Heart left ventricle (tissue), 16 donors: ENCODE measurements around the gene TCAF1. TPM values are rescaled to one million over a fixed set of nuclear protein-coding genes. Genes with fewer than 3 reads are reported as not detected.
A peak's percentile ranks its signal among the peaks of the same experiment; 100 is the strongest.

Experiments
- ATAC-seq, 4 donors: fragments of 200-7000 bp; cut with Tn5 transposase; one replicate each; pipeline ENCODE4 v1.9.1; 2020 to 2022; ENCODE audit warnings: moderate library complexity in 4 of 4, mild to moderate bottlenecking in 3 of 4, moderate number of reproducible peaks in 1 of 4
- DNase-seq, 5 donors: peaks; one replicate each; pipeline ENCODE4 v3.0.0-alpha.2; 2020
- H3K27ac ChIP-seq, 12 donors: fragments of 200-600 bp; sonication (generic) in 4 of 12; one replicate each; pipeline versions ENCODE4 v1.5.0 to v1.8.0; 2016 to 2022; ENCODE audit warnings: mild to moderate bottlenecking in 2 of 12
- H3K27me3 ChIP-seq, 9 donors: fragments of 200-600 bp; sonication (generic) in 2 of 9; one replicate each; pipeline versions ENCODE4 v1.5.1 to v1.8.0; 2016 to 2022; ENCODE audit warnings: mild to moderate bottlenecking in 3 of 9
- H3K36me3 ChIP-seq, 9 donors: fragments of 200-600 bp; sonication (generic) in 2 of 9; one replicate each; pipeline versions ENCODE4 v1.5.0 to v1.8.0; 2018 to 2022; ENCODE audit warnings: mild to moderate bottlenecking in 2 of 9
- H3K4me1 ChIP-seq, 12 donors: fragments of 200-600 bp; sonication (generic) in 4 of 12; one replicate each; pipeline versions ENCODE4 v1.5.0 to v1.8.0; 2016 to 2022; ENCODE audit warnings: mild to moderate bottlenecking in 3 of 12
- H3K4me3 ChIP-seq, 12 donors: fragments of 200-600 bp; sonication (generic) in 4 of 12; one replicate each; pipeline versions ENCODE4 v1.5.0 to v1.8.0; 2017 to 2022; ENCODE audit warnings: mild to moderate bottlenecking in 9 of 12, moderate library complexity in 4 of 12
- H3K9me3 ChIP-seq, 12 donors: fragments of 200-600 bp; sonication (generic) in 4 of 12; one replicate each; pipeline versions ENCODE4 v1.5.0 to v1.8.0; 2016 to 2022; ENCODE audit warnings: mild to moderate bottlenecking in 1 of 12
- POLR2A ChIP-seq, 2 donors: fragments of 450-650 bp; IDR thresholded peaks; one replicate each; pipeline ENCODE4 v1.6.1; 2017; ENCODE audit warnings: antibody characterized with exemption in 2 of 2, mild to moderate bottlenecking in 2 of 2, moderate library complexity in 2 of 2
- WGBS, 4 donors: extraction: QIAGEN DNeasy Blood & Tissue Kit in 2 of 4; methylation state at CpG; one replicate each; pipeline versions ENCODE4 v1.1.5 to v1.1.7; 2013 to 2018; 5-methylcytosine and 5-hydroxymethylcytosine counted together
- intact Hi-C, 10 donors: fragments of 100-400 bp; cut with DNase I; formaldehyde crosslinking; loops; one replicate each; pipeline versions ENCODE4 v1.11.1 to v1.14.2; 2022
- long read RNA-seq, 3 donors: library from polyadenylated mRNA; unstranded; transcript quantifications; one replicate each; pipeline ENCODE4 v2.0.0, GENCODE V29; 2020 to 2021
- polyA plus RNA-seq, 2 donors: library from polyadenylated mRNA; stranded (reverse); fragments of 200-250 nt; gene quantifications; one replicate each; pipeline ENCODE4 v1.2.3, GENCODE V29; 2013
- total RNA-seq, 9 donors: library from RNA; depleted of rRNA in 2 of 9; stranded (reverse); fragments of >200 nt in 2 of 9; fragmentation: NEBNext Ultra II Directional in 3 of 9; extraction: Animal tissue kit (Norgen Biotek cat#: 25700) in 3 of 9; gene quantifications; one replicate each; pipeline versions ENCODE4 v1.1.0 to v1.2.4, GENCODE V29; 2016 to 2023
- TF ChIP-seq, protein P1 (sequence below), 12 donors: fragments of 200-600 bp; sonication (generic) in 4 of 12; IDR thresholded peaks; one replicate each; pipeline versions ENCODE4 v1.5.0 to v1.8.0; 2018 to 2022; ENCODE audit warnings: antibody characterized with exemption in 12 of 12, mild to moderate bottlenecking in 5 of 12
- donor health status: ischemic (EF 13 %, LVEDD 7.1; RV severe dilation, severe dysfunction).
- donor health status: healthy with polysubstance abuse.
- donor health status: DM: no; HTN: yes; CAD: no.
- donor health status: DM: no; HTN: no; CAD: no.
- donor health status: ischemic (EF 25% LVEDD 6.9; RV normal size, moderate dysfunction).
- donor health status: ischemic (EF 25% LVEDD 5.7; RV mildly dilated, moderate dysfunction).
- donor health status: healthy.
- donor health status: DM: yes; HTN: yes; CAD: no.
- donor health status: ischemic (EF 35%, LVEDD 5.7; RV mildly dilated, moderate dysfunction).
- donor health status: nonischemic (EF 11% LVEDD 7.7; RV severe dilation, severe dysfunction).
- donor health status: DM: yes; HTN: yes; CAD: no.
- donor health status: PGD.
- donor health status: ischemic (EF 29% LVEDD 5.4; RV normal size, mild dysfunction).
- donor health status: nonischemic (EF 23%, LVEDD 6.1; RV moderate dilation, normal function).

Gene TCAF1
- total RNA-seq (10 to 100 TPM; 31.4 to 71.1 (median 58.0) TPM), polyA plus RNA-seq (10 to 100 TPM; 16.9 to 17.6 TPM)
- long read RNA-seq, donor 1, full-length matches to known transcripts: 5 of 39 reads
- long read RNA-seq, donor 1, partial matches to known transcripts: 13 of 39 reads
- long read RNA-seq, donor 1, other reads (novel, unspliced or antisense): 21 of 39 reads
- long read RNA-seq, donor 2, full-length matches to known transcripts: 38 of 226 reads
- long read RNA-seq, donor 2, partial matches to known transcripts: 78 of 226 reads
- long read RNA-seq, donor 2, other reads (novel, unspliced or antisense): 110 of 226 reads
- long read RNA-seq, donor 3, full-length matches to known transcripts: 7 of 33 reads
- long read RNA-seq, donor 3, partial matches to known transcripts: 15 of 33 reads
- long read RNA-seq, donor 3, other reads (novel, unspliced or antisense): 11 of 33 reads

- Histone ChIP-seq H3K27ac (peak within 1 kb of the TSS; percentile 86 to 98 (median 96)), H3K4me1 (peaks cover 0 to 41% (median 22%) of the 10 kb centered on the region in 12 donors), H3K36me3 (no peaks in the 10 kb centered on the region), H3K4me3 (peak within 1 kb of the TSS; percentile 62 to 99 (median 89)), H3K27me3 (no peaks in the 10 kb centered on the region), H3K9me3 (peaks cover 0 to 6% (median 0%) of the 10 kb centered on the region in 12 donors)
- intact Hi-C loops: loop anchor here in 4 of 10 donors (1.0 to 10.0 kb wide), 5 partner anchors 19 to 517 kb away; partner anchors contain the start of gene ZYX (in 1 of the 4)
- peak in 1 of 2 donors; percentile 81 for TF ChIP-seq POLR2A (IDR thresholded peaks at IDR 0.05)
- TF ChIP-seq, protein P1, sequence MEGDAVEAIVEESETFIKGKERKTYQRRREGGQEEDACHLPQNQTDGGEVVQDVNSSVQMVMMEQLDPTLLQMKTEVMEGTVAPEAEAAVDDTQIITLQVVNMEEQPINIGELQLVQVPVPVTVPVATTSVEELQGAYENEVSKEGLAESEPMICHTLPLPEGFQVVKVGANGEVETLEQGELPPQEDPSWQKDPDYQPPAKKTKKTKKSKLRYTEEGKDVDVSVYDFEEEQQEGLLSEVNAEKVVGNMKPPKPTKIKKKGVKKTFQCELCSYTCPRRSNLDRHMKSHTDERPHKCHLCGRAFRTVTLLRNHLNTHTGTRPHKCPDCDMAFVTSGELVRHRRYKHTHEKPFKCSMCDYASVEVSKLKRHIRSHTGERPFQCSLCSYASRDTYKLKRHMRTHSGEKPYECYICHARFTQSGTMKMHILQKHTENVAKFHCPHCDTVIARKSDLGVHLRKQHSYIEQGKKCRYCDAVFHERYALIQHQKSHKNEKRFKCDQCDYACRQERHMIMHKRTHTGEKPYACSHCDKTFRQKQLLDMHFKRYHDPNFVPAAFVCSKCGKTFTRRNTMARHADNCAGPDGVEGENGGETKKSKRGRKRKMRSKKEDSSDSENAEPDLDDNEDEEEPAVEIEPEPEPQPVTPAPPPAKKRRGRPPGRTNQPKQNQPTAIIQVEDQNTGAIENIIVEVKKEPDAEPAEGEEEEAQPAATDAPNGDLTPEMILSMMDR (IDR thresholded peaks at IDR 0.05): peak in 8 of 12 donors; percentile 17 to 50 (median 36)
- 0 to 1% (median 0%) methylated on average over 21 to 50 of the region's 50 CpGs for WGBS, 4 donors
- peak; percentile 97 to 99 (median 99) for ATAC-seq
- peak; percentile 97 to 98 (median 97) for DNase-seq
These were observed at the start of gene TCAF1 for GRCh38 chr7:143901668-143902331. Gene TCAF1, minus strand, starts transcription at chr7:143902176. Its CDS starts 25,568 bp downstream, at chr7:143876608.

DNA sequence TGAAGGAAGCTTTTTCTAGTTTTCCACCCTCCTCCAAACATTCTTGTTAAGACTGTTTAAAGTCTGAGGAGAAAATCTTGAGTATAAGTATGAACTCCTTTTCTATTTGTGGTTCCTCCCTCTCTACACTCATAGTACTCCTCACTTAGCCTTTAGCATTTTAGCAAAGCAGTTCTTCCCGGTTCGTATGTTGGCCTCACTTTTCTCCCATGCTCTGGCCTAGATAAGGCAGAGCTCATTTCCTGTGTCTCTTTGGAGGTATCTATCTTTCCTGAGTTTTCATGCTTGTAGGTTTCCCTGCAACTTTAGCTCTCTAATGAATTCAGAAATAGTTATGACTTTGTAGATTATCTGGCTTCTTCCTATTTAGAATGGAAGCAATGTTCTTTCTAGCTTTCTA is 46.8 kb upstream of the TCAF1 start:
- H3K36me3 ChIP-seq: no peaks in the 10 kb centered on the region
- WGBS, 4 donors: 21 to 48% (median 38%) methylated on average over 2 of the region's 2 CpGs
- no peak for ATAC-seq
- TF ChIP-seq, protein P1 (IDR thresholded peaks at IDR 0.05): no peak
- no peak for TF ChIP-seq POLR2A (IDR thresholded peaks at IDR 0.05)
- no peak overlapping the region for H3K27ac ChIP-seq
- H3K27me3 ChIP-seq: no peaks in the 10 kb centered on the region
- DNase-seq: no peak
- H3K4me1 ChIP-seq: no peaks in the 10 kb centered on the region
- H3K4me3 ChIP-seq: no peak overlapping the region
- H3K9me3 ChIP-seq: no peaks in the 10 kb centered on the region
- intact Hi-C loops: no loop called here

- DNase-seq (no peak), ATAC-seq (no peak)
- WGBS, 4 donors: 75 to 81% (median 76%) methylated on average over 2 of the region's 2 CpGs
- H3K4me3 ChIP-seq: no peak overlapping the region
- intact Hi-C loops: no loop called here
- no peaks in the 10 kb centered on the region for H3K4me1 ChIP-seq
- H3K9me3 ChIP-seq: no peaks in the 10 kb centered on the region
- no peak overlapping the region for H3K27ac ChIP-seq
- H3K36me3 ChIP-seq: no peaks in the 10 kb centered on the region
- no peaks in the 10 kb centered on the region for H3K27me3 ChIP-seq
- TF ChIP-seq, protein P1 (IDR thresholded peaks at IDR 0.05): no peak
- no peak for TF ChIP-seq POLR2A (IDR thresholded peaks at IDR 0.05)
These were observed 45.1 kb upstream of the TCAF1 start for GRCh38 chr7:143947111-143947510.

DNA sequence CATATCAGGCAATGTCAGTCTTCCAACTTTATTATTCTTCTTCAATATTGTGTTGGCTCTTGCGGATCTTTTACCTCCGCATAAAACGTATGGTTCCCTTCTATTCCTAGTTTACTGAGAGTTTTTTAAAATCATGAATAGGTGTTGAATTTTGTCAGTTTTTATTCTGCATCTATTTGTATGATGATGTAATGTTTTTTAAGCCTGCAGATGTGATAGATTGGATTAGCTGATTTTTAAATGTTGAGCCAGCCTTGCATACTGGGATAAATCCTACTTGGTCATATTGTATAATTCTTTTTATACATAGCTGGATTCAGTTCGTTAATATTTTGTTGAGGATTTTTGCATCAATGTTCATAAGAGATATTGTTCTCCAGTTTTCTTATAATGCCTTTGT is 43.4 kb upstream of the TCAF1 start:
- Histone ChIP-seq H3K27me3 (no peaks in the 10 kb centered on the region), H3K9me3 (no peaks in the 10 kb centered on the region), H3K4me3 (no peak overlapping the region), H3K36me3 (no peaks in the 10 kb centered on the region), H3K4me1 (no peaks in the 10 kb centered on the region), H3K27ac (no peak overlapping the region)
- DNase-seq (no peak), ATAC-seq (no peak)
- no peak for TF ChIP-seq POLR2A (IDR thresholded peaks at IDR 0.05)
- TF ChIP-seq, protein P1 (IDR thresholded peaks at IDR 0.05): no peak
- WGBS, 4 donors: 80 to 95% (median 87%) methylated on average over 4 of the region's 4 CpGs
- intact Hi-C loops: no loop called here
